Thoracic aorta (tissue), 2 donors: ENCODE data around the gene FGF10. TPM values are rescaled to one million over a fixed set of nuclear protein-coding genes. Genes with fewer than 3 reads are reported as not detected.
A peak's percentile ranks its signal among the peaks of the same experiment; 100 is the strongest.

Experiments
- ATAC-seq: fragments of 150-250 bp; one replicate; pipeline ENCODE4 v1.8.0; 2017; ENCODE audit warnings: low read depth; ENCODE audit not compliant: insufficient number of reproducible peaks, low FRiP score
- DNase-seq: peaks from one replicate; pipeline ENCODE4 v3.0.0-alpha.2; 2020; ENCODE audit warnings: low spot score
- H3K27ac ChIP-seq, 2 donors: fragments of 200-600 bp; sonication (generic); 1 replicate in 1 of 2; 2 replicates in 1 of 2; pipeline ENCODE4 v1.5.1; 2016; ENCODE audit warnings: mild to moderate bottlenecking in 2 of 2, moderate library complexity in 2 of 2
- H3K27me3 ChIP-seq: fragments of 200-600 bp; sonication (generic); replicated peaks from 2 replicates; pipeline ENCODE4 v1.6.0; 2016; ENCODE audit warnings: mild to moderate bottlenecking; ENCODE audit not compliant: insufficient read depth
- H3K36me3 ChIP-seq: fragments of 200-600 bp; sonication (generic); one replicate; pipeline ENCODE4 v1.5.1; 2016
- H3K4me1 ChIP-seq, 2 donors: fragments of 200-600 bp; sonication (generic); 1 replicate in 1 of 2; 2 replicates in 1 of 2; pipeline versions ENCODE4 v1.5.1 to v1.6.0; 2016; ENCODE audit warnings: low read depth in 2 of 2, mild to moderate bottlenecking in 1 of 2; ENCODE audit not compliant: control insufficient read depth in 1 of 2
- H3K4me3 ChIP-seq: fragments of 200-600 bp; sonication (generic); 2 replicates; pipeline ENCODE4 v1.5.1; 2016; ENCODE audit warnings: mild to moderate bottlenecking
- H3K9me3 ChIP-seq: fragments of 200-600 bp; sonication (generic); 2 replicates; pipeline ENCODE4 v1.5.1; 2016
- CTCF ChIP-seq: fragments of 200-600 bp; sonication (generic); IDR thresholded peaks from one replicate; pipeline ENCODE4 v1.5.1; 2019; ENCODE audit warnings: antibody characterized with exemption
- total RNA-seq, 2 donors: library from RNA; depleted of rRNA; stranded (reverse); fragments of >200 nt; gene quantifications; one replicate each; pipeline versions ENCODE4 v1.1.0 to v1.2.3, GENCODE V29; 2016

The FGF10 gene
- total RNA-seq, 2 donors from 2014 or later: 6.0 to 8.8 TPM

GRCh38 chr5:44398382-44398781 lies 9.2 kb upstream of the FGF10 start:
- Histone ChIP-seq H3K36me3 (no peaks in the 10 kb centered on the region), H3K4me1 (no peaks in the 10 kb centered on the region), H3K27me3 (no peaks in the 10 kb centered on the region), H3K4me3 (no peak overlapping the region), H3K27ac (no peak overlapping the region), H3K9me3 (no peaks in the 10 kb centered on the region)
- DNase-seq (no peak), ATAC-seq (no peak)
- no peak for TF ChIP-seq CTCF

GRCh38 chr5:44396312-44396711 lies 7.1 kb upstream of the FGF10 start:
- Histone ChIP-seq H3K4me3 (no peak overlapping the region), H3K36me3 (no peaks in the 10 kb centered on the region), H3K27me3 (no peaks in the 10 kb centered on the region), H3K9me3 (no peaks in the 10 kb centered on the region), H3K27ac (no peak overlapping the region), H3K4me1 (no peaks in the 10 kb centered on the region)
- DNase-seq (no peak), ATAC-seq (no peak)
- TF ChIP-seq CTCF: no peak

GRCh38 chr5:44390351-44390750 lies 1.1 kb upstream of the FGF10 start:
- peaks cover 0 to 5% of the 10 kb centered on the region in 2 donors for H3K4me1 ChIP-seq
- no peaks in the 10 kb centered on the region for H3K36me3 ChIP-seq
- no peak for TF ChIP-seq CTCF
- DNase-seq (no peak), ATAC-seq (no peak)
- H3K4me3 ChIP-seq: peak overlapping the region; percentile 78
- H3K27me3 ChIP-seq: no peaks in the 10 kb centered on the region
- H3K27ac ChIP-seq: no peak overlapping the region
- H3K9me3 ChIP-seq: no peaks in the 10 kb centered on the region

- Histone ChIP-seq H3K27ac (no peak overlapping the region), H3K4me1 (peaks cover 0 to 5% of the 10 kb centered on the region in 2 donors), H3K27me3 (no peaks in the 10 kb centered on the region), H3K9me3 (no peaks in the 10 kb centered on the region), H3K4me3 (peak overlapping the region; percentile 78), H3K36me3 (no peaks in the 10 kb centered on the region)
- ATAC-seq (no peak), DNase-seq (no peak)
- TF ChIP-seq CTCF: no peak
Measured at GRCh38 chr5:44389823-44390143, 563 bp upstream of the FGF10 start.

GRCh38 chr5:44388321-44389089 lies 715 bp downstream of the FGF10 start:
- TF ChIP-seq CTCF: no peak
- DNase-seq: no peak
- Histone ChIP-seq H3K27ac (no peak overlapping the region), H3K27me3 (no peaks in the 10 kb centered on the region), H3K4me3 (peak overlapping the region; percentile 78), H3K4me1 (peaks cover 0 to 5% of the 10 kb centered on the region in 2 donors), H3K36me3 (no peaks in the 10 kb centered on the region), H3K9me3 (no peaks in the 10 kb centered on the region)
- no peak for ATAC-seq
